H9 (cell line): ENCODE data around the gene MON2. TPM values are rescaled to one million over a fixed set of nuclear protein-coding genes. Genes with fewer than 3 reads are reported as not detected.

ENCODE experiments used
- DNase-seq: peaks from one replicate; pipeline ENCODE4 v3.0.0-alpha.2; 2017
- H2AFZ ChIP-seq: one replicate; pipeline ENCODE4 v1.6.1; 2013; ENCODE audit warnings: mild to moderate bottlenecking, low read length, control low read depth, moderate library complexity
- H2AK5ac ChIP-seq: 2 replicates; pipeline ENCODE4 v1.6.1; 2013; ENCODE audit warnings: low read length, control low read depth, mixed read lengths; ENCODE audit not compliant: insufficient read length
- H2BK120ac ChIP-seq: one replicate; pipeline ENCODE4 v1.6.1; 2013; ENCODE audit warnings: low read depth, mild to moderate bottlenecking, low read length, control low read depth, inconsistent platforms; ENCODE audit not compliant: poor library complexity, severe bottlenecking
- H2BK12ac ChIP-seq: 2 replicates; pipeline ENCODE4 v1.6.1; 2013; ENCODE audit warnings: low read length, control low read depth, mixed read lengths, low read depth; ENCODE audit not compliant: insufficient read length
- H2BK15ac ChIP-seq: 2 replicates; pipeline ENCODE4 v1.6.1; 2013; ENCODE audit warnings: low read depth, low read length, control low read depth
- H2BK20ac ChIP-seq: one replicate; pipeline ENCODE4 v1.6.1; 2013; ENCODE audit warnings: low read depth, mild to moderate bottlenecking, low read length, control low read depth, inconsistent platforms; ENCODE audit not compliant: poor library complexity, severe bottlenecking
- H2BK5ac ChIP-seq: 2 replicates; pipeline ENCODE4 v1.6.1; 2013; ENCODE audit warnings: low read length, control low read depth, mixed read lengths; ENCODE audit not compliant: insufficient read length
- H3K14ac ChIP-seq: 2 replicates; pipeline ENCODE4 v1.6.1; 2013; ENCODE audit warnings: low read length, control low read depth; ENCODE audit not compliant: insufficient read depth
- H3K18ac ChIP-seq: 2 replicates; pipeline ENCODE4 v1.6.1; 2013; ENCODE audit warnings: low read depth, mild to moderate bottlenecking, mixed read lengths, low read length, control low read depth; ENCODE audit not compliant: insufficient read length
- H3K23ac ChIP-seq: 2 replicates; pipeline ENCODE4 v1.6.1; 2013; ENCODE audit warnings: low read length, control low read depth, mixed read lengths, low read depth; ENCODE audit not compliant: insufficient read length
- H3K23me2 ChIP-seq: 2 replicates; pipeline ENCODE4 v1.6.1; 2013; ENCODE audit warnings: low read depth, mild to moderate bottlenecking, mixed read lengths, low read length, control low read depth; ENCODE audit not compliant: insufficient read length, poor library complexity, severe bottlenecking
- H3K27ac ChIP-seq: 2 replicates; pipeline ENCODE4 v1.5.1; 2013; ENCODE audit warnings: low read length, control low read depth, mixed read lengths, low read depth; ENCODE audit not compliant: insufficient read length
- H3K27me3 ChIP-seq: 2 replicates; pipeline ENCODE4 v1.6.1; 2013; ENCODE audit warnings: low read length, control low read depth, inconsistent platforms; ENCODE audit not compliant: insufficient read depth
- H3K4ac ChIP-seq: 2 replicates; pipeline ENCODE4 v1.6.1; 2013; ENCODE audit warnings: low read depth, mild to moderate bottlenecking, control low read depth, inconsistent platforms, low read length, moderate library complexity
- H3K4me1 ChIP-seq: 2 replicates; pipeline ENCODE4 v1.6.1; 2013; ENCODE audit warnings: low read length, control low read depth, inconsistent platforms; ENCODE audit not compliant: insufficient read depth
- H3K4me2 ChIP-seq: 2 replicates; pipeline ENCODE4 v1.6.1; 2013; ENCODE audit warnings: low read length, control low read depth, mixed read lengths; ENCODE audit not compliant: insufficient read length, insufficient read depth
- H3K56ac ChIP-seq: 2 replicates; pipeline ENCODE4 v1.6.1; 2013; ENCODE audit warnings: low read depth, mild to moderate bottlenecking, mixed read lengths, low read length, control low read depth; ENCODE audit not compliant: insufficient read length
- H3K79me1 ChIP-seq: 2 replicates; pipeline ENCODE4 v1.6.1; 2013; ENCODE audit warnings: low read depth, mild to moderate bottlenecking, moderate library complexity, low read length, control low read depth, inconsistent platforms; ENCODE audit not compliant: insufficient read depth, poor library complexity, severe bottlenecking
- H3K79me2 ChIP-seq: 2 replicates; pipeline ENCODE4 v1.6.1; 2013; ENCODE audit warnings: low read length, control low read depth, inconsistent platforms; ENCODE audit not compliant: insufficient read depth
- H3K9ac ChIP-seq: 2 replicates; pipeline ENCODE4 v1.6.1; 2013; ENCODE audit warnings: low read length, control low read depth, mixed read lengths; ENCODE audit not compliant: insufficient read length; ENCODE audit errors: extremely low read depth
- H3K9me3 ChIP-seq: one replicate; pipeline ENCODE4 v1.6.1; 2013; ENCODE audit warnings: low read depth, low read length, inconsistent platforms; ENCODE audit not compliant: control insufficient read depth
- H3T11ph ChIP-seq: one replicate; pipeline ENCODE4 v1.6.1; 2013; ENCODE audit warnings: mild to moderate bottlenecking, low read length, control low read depth, inconsistent platforms
- H4K20me1 ChIP-seq: one replicate; pipeline ENCODE4 v1.6.1; 2013; ENCODE audit not compliant: control insufficient read depth, insufficient read length, insufficient read depth
- H4K5ac ChIP-seq: 2 replicates; pipeline ENCODE4 v1.6.1; 2013; ENCODE audit warnings: low read depth, mild to moderate bottlenecking, mixed read lengths, low read length, control low read depth; ENCODE audit not compliant: insufficient read length
- H4K8ac ChIP-seq: replicated peaks from 2 replicates; pipeline ENCODE4 v1.6.1; 2013; ENCODE audit warnings: low read length, control low read depth, mixed read lengths, low read depth; ENCODE audit not compliant: insufficient read length
- H4K91ac ChIP-seq: 2 replicates; pipeline ENCODE4 v1.6.1; 2013; ENCODE audit warnings: low read depth, mild to moderate bottlenecking, moderate library complexity, mixed read lengths, low read length, control low read depth; ENCODE audit not compliant: insufficient read length
- H3K27ac Mint-ChIP-seq, 3 experiments: 2 replicates in 2 of 3; 3 replicates in 1 of 3; pipeline ENCODE4 v1.8.0; 2020 to 2021; ENCODE audit warnings: mixed read lengths in 3 of 3, mild to moderate bottlenecking in 1 of 3, moderate library complexity in 1 of 3
- H3K27me3 Mint-ChIP-seq: 2 replicates; pipeline ENCODE4 v1.8.0; 2021; ENCODE audit warnings: low read depth, mild to moderate bottlenecking, moderate library complexity, mixed read lengths
- H3K36me3 Mint-ChIP-seq, 3 experiments: 2 replicates in 2 of 3; 3 replicates in 1 of 3; pipeline ENCODE4 v1.8.0; 2020 to 2021; ENCODE audit warnings: low read depth in 3 of 3, mixed read lengths in 3 of 3; ENCODE audit not compliant: insufficient read depth in 1 of 3
- H3K4me1 Mint-ChIP-seq, 2 experiments: 2 replicates each; pipeline ENCODE4 v1.8.0; 2020; ENCODE audit warnings: mixed read lengths in 2 of 2
- H3K4me3 Mint-ChIP-seq, 2 experiments: 2 replicates in 1 of 2; 3 replicates in 1 of 2; pipeline ENCODE4 v1.8.0; 2020 to 2021; ENCODE audit warnings: mild to moderate bottlenecking in 2 of 2, mixed read lengths in 2 of 2, moderate library complexity in 1 of 2
- H3K9me3 Mint-ChIP-seq, 2 experiments: 2 replicates in 1 of 2; 3 replicates in 1 of 2; pipeline ENCODE4 v1.8.0; 2020; ENCODE audit warnings: mild to moderate bottlenecking in 2 of 2, mixed read lengths in 2 of 2, moderate library complexity in 1 of 2
- WGBS: extraction: QIAGEN DNeasy Blood & Tissue Kit; methylation state at CpG from one replicate; pipeline ENCODE4 v1.1.7; 2013; ENCODE audit warnings: missing lambda C conversion rate, low lambda C conversion rate, mixed read lengths; ENCODE audit not compliant: insufficient read length; ENCODE audit errors: extremely low coverage; 5-methylcytosine and 5-hydroxymethylcytosine counted together
- total RNA-seq: library from RNA; stranded (reverse); gene quantifications from 2 replicates; pipeline ENCODE4 v1.2.1, GENCODE V29; 2021
- TF ChIP-seq, protein P1 (sequence below): fragments of 200-600 bp; sonication (generic); conservative IDR thresholded peaks from 3 replicates; pipeline ENCODE4 v1.8.0; 2021; ENCODE audit warnings: antibody characterized with exemption, mild to moderate bottlenecking

Gene MON2
- total RNA-seq, 1 experiment from 2014 or later, result 21.9 TPM

- H2BK5ac ChIP-seq, result no peak overlapping the region
- H3K4me2 ChIP-seq, result no peak overlapping the region
- H3K4ac ChIP-seq, result no peak overlapping the region
- Mint-ChIP-seq H3K27ac (peak overlapping the region in 1 of 3 experiments; percentile 42; a peak in 1 of 7 replicates), H3K27me3 (no peaks in the 10 kb centered on the region), H3K36me3 (peaks cover 0 to 15% (median 9%) of the 10 kb centered on the region in 3 experiments; a peak in 2 of 7 replicates), H3K4me3 (no peak overlapping the region), H3K9me3 (no peaks in the 10 kb centered on the region), H3K4me1 (peaks cover 0 to 3% of the 10 kb centered on the region in 2 experiments; a peak in 1 of 4 replicates)
- no peak overlapping the region for H4K8ac ChIP-seq
- H3K79me2 ChIP-seq, result no peaks in the 10 kb centered on the region
- no peak overlapping the region for H2BK20ac ChIP-seq
- H2BK15ac ChIP-seq, result no peak overlapping the region
- no peak overlapping the region for H2AFZ ChIP-seq
- no CpG with 5 or more reads among the region's 2 CpGs for WGBS
- DNase-seq, result no peak
- H3K27ac ChIP-seq, result no peak overlapping the region
- H3K14ac ChIP-seq, result no peak overlapping the region
- no peak overlapping the region for H4K5ac ChIP-seq
- no peak overlapping the region for H2BK120ac ChIP-seq
- H4K91ac ChIP-seq, result no peak overlapping the region
- H3K4me1 ChIP-seq, result no peaks in the 10 kb centered on the region; the same call in 1 of the 2 replicates
- H3K23ac ChIP-seq, result no peak overlapping the region
- H3K56ac ChIP-seq, result no peak overlapping the region
- H3K9ac ChIP-seq, result no peak overlapping the region
- no peak overlapping the region for H2AK5ac ChIP-seq
- H2BK12ac ChIP-seq, result no peak overlapping the region
- no peaks in the 10 kb centered on the region for H3K9me3 ChIP-seq
- H4K20me1 ChIP-seq, result no peaks in the 10 kb centered on the region
- H3K27me3 ChIP-seq, result no peaks in the 10 kb centered on the region
- TF ChIP-seq, protein P1, sequence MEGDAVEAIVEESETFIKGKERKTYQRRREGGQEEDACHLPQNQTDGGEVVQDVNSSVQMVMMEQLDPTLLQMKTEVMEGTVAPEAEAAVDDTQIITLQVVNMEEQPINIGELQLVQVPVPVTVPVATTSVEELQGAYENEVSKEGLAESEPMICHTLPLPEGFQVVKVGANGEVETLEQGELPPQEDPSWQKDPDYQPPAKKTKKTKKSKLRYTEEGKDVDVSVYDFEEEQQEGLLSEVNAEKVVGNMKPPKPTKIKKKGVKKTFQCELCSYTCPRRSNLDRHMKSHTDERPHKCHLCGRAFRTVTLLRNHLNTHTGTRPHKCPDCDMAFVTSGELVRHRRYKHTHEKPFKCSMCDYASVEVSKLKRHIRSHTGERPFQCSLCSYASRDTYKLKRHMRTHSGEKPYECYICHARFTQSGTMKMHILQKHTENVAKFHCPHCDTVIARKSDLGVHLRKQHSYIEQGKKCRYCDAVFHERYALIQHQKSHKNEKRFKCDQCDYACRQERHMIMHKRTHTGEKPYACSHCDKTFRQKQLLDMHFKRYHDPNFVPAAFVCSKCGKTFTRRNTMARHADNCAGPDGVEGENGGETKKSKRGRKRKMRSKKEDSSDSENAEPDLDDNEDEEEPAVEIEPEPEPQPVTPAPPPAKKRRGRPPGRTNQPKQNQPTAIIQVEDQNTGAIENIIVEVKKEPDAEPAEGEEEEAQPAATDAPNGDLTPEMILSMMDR, result no peak
- H3K23me2 ChIP-seq, result no peaks in the 10 kb centered on the region
- no peaks in the 10 kb centered on the region for H3K79me1 ChIP-seq
- no peak overlapping the region for H3K18ac ChIP-seq
- H3T11ph ChIP-seq, result no peak overlapping the region
Observed at GRCh38 chr12:62582065-62582366, 115.4 kb downstream of the MON2 start.
